Pancreas (tissue), 10 donors: Measurements from ENCODE around the gene OPCML. TPM values are rescaled to one million over a fixed set of nuclear protein-coding genes. Genes with fewer than 3 reads are reported as not detected.

Experiments
- ATAC-seq, 4 donors: fragments of 200-7000 bp; cut with Tn5 transposase; one replicate each; pipeline versions ENCODE4 v1.8.0 to v1.9.1; 2020; ENCODE audit warnings: mild to moderate bottlenecking in 4 of 4, moderate library complexity in 4 of 4
- DNase-seq, 6 donors: peaks; one replicate each; pipeline ENCODE4 v3.0.0-alpha.2; 2020
- FAIRE-seq: peaks from 2 replicates; lab custom pipeline; 2012; peaks lifted over from hg19 to GRCh38; lab: Jason Lieb, UNC
- H3K27ac ChIP-seq, 4 donors: fragments of 200-600 bp; sonication (generic); 1 replicate in 3 of 4; 2 replicates in 1 of 4; pipeline versions ENCODE4 v1.5.0 to v1.8.0; 2020
- H3K27me3 ChIP-seq, 4 donors: fragments of 200-600 bp; one replicate each; pipeline ENCODE4 v1.8.0; 2021
- H3K36me3 ChIP-seq, 3 donors: fragments of 200-600 bp; sonication (generic) in 1 of 3; one replicate each; pipeline versions ENCODE4 v1.5.0 to v1.8.0; 2020 to 2021
- H3K4me1 ChIP-seq, 3 donors: fragments of 200-600 bp; one replicate each; pipeline ENCODE4 v1.8.0; 2021
- H3K4me3 ChIP-seq, 4 donors: fragments of 200-600 bp; sonication (generic) in 2 of 4; one replicate each; pipeline versions ENCODE4 v1.5.0 to v1.8.0; 2020 to 2021
- H3K9me3 ChIP-seq, 4 donors: fragments of 200-600 bp; one replicate each; pipeline ENCODE4 v1.8.0; 2021
- CTCF ChIP-seq, 4 donors: fragments of 200-600 bp; sonication (generic) in 3 of 4; IDR thresholded peaks; one replicate each; pipeline versions ENCODE4 v1.5.0 to v1.8.0; 2021; ENCODE audit warnings: antibody characterized with exemption in 4 of 4
- WGBS, 2 donors: extraction: QIAGEN DNeasy Blood & Tissue Kit; methylation state at CpG; one replicate each; pipeline ENCODE4 v1.1.7; 2013; 5-methylcytosine and 5-hydroxymethylcytosine counted together
- intact Hi-C, 3 donors: fragments of 100-400 bp; cut with DNase I; formaldehyde crosslinking; loops; one replicate each; pipeline versions ENCODE4 v1.11.1 to v1.14.2; 2022
- polyA plus RNA-seq, 2 donors: library from polyadenylated mRNA; stranded (reverse); fragments of 200-250 nt; gene quantifications; one replicate each; pipeline ENCODE4 v1.2.3, GENCODE V29; 2013
- total RNA-seq, 6 donors: library from RNA; stranded (reverse); fragmentation: NEBNext Ultra II Directional in 4 of 6; extraction: Animal tissue kit (Norgen Biotek cat#: 25700) in 4 of 6; gene quantifications; one replicate each; pipeline versions ENCODE4 v1.2.1 to v1.2.4, GENCODE V29; 2021 to 2023
- donor health status: healthy with polysubstance abuse.
- donor health status: DM: no; HTN: no; CAD: no; lungs with moderate emphysema.
- donor health status: DM: no; HTN: no; CAD: no.
- donor health status: control.
- donor health status: control.
- donor health status: Bipolar disorder and iron deficiency.
- donor health status: DM: yes; HTN: yes; CAD: no.
- donor health status: DM: no; HTN: no; CAD: no.
- donor health status: DM: no; HTN: no; CAD: no.
- donor health status: DM: yes; HTN: yes; CAD: no.

Gene OPCML
- total and polyA plus RNA-seq, 8 donors = 0.05 to 0.31 (median 0.19) TPM

- no peaks in the 10 kb centered on the region for H3K36me3 ChIP-seq
- no peaks in the 10 kb centered on the region for H3K9me3 ChIP-seq
- DNase-seq (no peak), ATAC-seq (no peak), FAIRE-seq (no peak)
- TF ChIP-seq CTCF (IDR thresholded peaks at IDR 0.05) = no peak
- H3K27ac ChIP-seq = no peak overlapping the region
- WGBS, 2 donors = 47 to 50% methylated on average over 9 of the region's 9 CpGs
- intact Hi-C loops = no loop called here
- H3K4me1 ChIP-seq = no peaks in the 10 kb centered on the region
- no peak overlapping the region for H3K4me3 ChIP-seq
- no peaks in the 10 kb centered on the region for H3K27me3 ChIP-seq
These were observed 188.3 kb downstream of the OPCML start for GRCh38 chr11:133343951-133344350.

- FAIRE-seq = no peak
- no peaks in the 10 kb centered on the region for H3K27me3 ChIP-seq
- no peak overlapping the region for H3K27ac ChIP-seq
- no peaks in the 10 kb centered on the region for H3K9me3 ChIP-seq
- no peak for TF ChIP-seq CTCF (IDR thresholded peaks at IDR 0.05)
- no peak for ATAC-seq
- no peaks in the 10 kb centered on the region for H3K36me3 ChIP-seq
- no peak for DNase-seq
- WGBS, 2 donors = 47 to 58% methylated on average over 5 of the region's 5 CpGs
- no peaks in the 10 kb centered on the region for H3K4me1 ChIP-seq
- intact Hi-C loops = no loop called here
- H3K4me3 ChIP-seq = no peak overlapping the region
These were observed 192.7 kb downstream of the OPCML start for GRCh38 chr11:133339495-133340140.

GRCh38 chr11:133338588-133338987 is 193.7 kb downstream of the OPCML start:
- H3K4me1 ChIP-seq = no peaks in the 10 kb centered on the region
- no peak for TF ChIP-seq CTCF (IDR thresholded peaks at IDR 0.05)
- ATAC-seq (no peak), DNase-seq (no peak), FAIRE-seq (no peak)
- H3K27ac ChIP-seq = no peak overlapping the region
- no peaks in the 10 kb centered on the region for H3K9me3 ChIP-seq
- H3K27me3 ChIP-seq = no peaks in the 10 kb centered on the region
- no peaks in the 10 kb centered on the region for H3K36me3 ChIP-seq
- whole genome bisulfite sequencing, 2 donors = 44 to 49% methylated on average over 2 of the region's 2 CpGs
- no peak overlapping the region for H3K4me3 ChIP-seq
- intact Hi-C loops = no loop called here

GRCh38 chr11:133337951-133338418 is 194.3 kb downstream of the OPCML start:
- H3K27ac ChIP-seq = no peak overlapping the region
- DNase-seq (no peak), ATAC-seq (no peak), FAIRE-seq (no peak)
- no peaks in the 10 kb centered on the region for H3K9me3 ChIP-seq
- H3K4me1 ChIP-seq = no peaks in the 10 kb centered on the region
- 49% methylated on average over 7 of the region's 7 CpGs for WGBS, 2 donors
- no peaks in the 10 kb centered on the region for H3K27me3 ChIP-seq
- no peaks in the 10 kb centered on the region for H3K36me3 ChIP-seq
- H3K4me3 ChIP-seq = no peak overlapping the region
- no peak for TF ChIP-seq CTCF (IDR thresholded peaks at IDR 0.05)
- intact Hi-C loops = no loop called here

- Histone ChIP-seq H3K4me3 (no peak overlapping the region), H3K27me3 (no peaks in the 10 kb centered on the region), H3K9me3 (no peaks in the 10 kb centered on the region), H3K27ac (no peak overlapping the region), H3K36me3 (no peaks in the 10 kb centered on the region), H3K4me1 (no peaks in the 10 kb centered on the region)
- no peak for FAIRE-seq
- intact Hi-C loops = no loop called here
- ATAC-seq = no peak
- 56 to 57% methylated on average over 4 of the region's 4 CpGs for WGBS, 2 donors
- DNase-seq = no peak
- TF ChIP-seq CTCF (IDR thresholded peaks at IDR 0.05) = no peak
These were observed 195.1 kb downstream of the OPCML start for GRCh38 chr11:133337193-133337592.
